Measurements from ENCODE around the gene OLFML1.
"Not testable (repeated sequence)": the region's sequence is repeated elsewhere in the genome, so short reads cannot be mapped to it uniquely, and the experiment has no call there.

The OLFML1 gene

DNA sequence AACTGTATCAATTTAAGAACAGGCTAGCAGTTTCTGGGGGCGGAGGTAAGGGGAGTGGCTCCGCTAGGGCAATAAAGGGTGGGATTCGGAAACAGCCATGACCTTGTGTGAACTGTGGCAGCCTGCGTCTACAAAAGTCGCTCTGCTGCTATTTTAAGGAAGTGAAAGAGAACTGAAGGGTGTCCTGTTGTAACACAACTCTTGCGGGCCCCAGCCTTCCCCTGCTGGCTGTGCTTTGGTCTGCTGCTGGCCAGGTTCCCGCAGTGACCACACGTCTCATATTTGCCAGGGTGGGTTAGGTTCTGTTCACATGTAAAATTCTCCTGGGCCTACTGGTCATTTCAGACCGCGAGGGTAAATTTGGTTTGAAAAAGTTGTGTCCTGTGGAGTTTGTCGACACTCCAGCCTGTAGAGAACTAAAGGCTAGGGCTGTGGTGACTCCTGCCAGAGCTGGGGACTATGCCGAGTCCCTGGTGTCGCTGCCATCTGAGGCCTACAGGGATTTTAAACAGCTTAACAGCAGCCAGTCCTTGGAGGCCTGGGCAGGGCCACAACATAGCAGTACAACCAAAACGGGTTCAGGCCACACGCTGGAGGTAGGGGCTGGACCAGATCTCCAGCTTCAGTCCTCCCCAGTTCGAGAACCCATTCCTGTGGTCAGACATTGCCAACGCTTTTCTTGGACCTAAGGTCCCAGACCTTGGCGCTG lies 27.4 kb downstream of the OLFML1 start:
- DNase-seq (ENCODE audit: low spot score): peak; percentile 88

DNA sequence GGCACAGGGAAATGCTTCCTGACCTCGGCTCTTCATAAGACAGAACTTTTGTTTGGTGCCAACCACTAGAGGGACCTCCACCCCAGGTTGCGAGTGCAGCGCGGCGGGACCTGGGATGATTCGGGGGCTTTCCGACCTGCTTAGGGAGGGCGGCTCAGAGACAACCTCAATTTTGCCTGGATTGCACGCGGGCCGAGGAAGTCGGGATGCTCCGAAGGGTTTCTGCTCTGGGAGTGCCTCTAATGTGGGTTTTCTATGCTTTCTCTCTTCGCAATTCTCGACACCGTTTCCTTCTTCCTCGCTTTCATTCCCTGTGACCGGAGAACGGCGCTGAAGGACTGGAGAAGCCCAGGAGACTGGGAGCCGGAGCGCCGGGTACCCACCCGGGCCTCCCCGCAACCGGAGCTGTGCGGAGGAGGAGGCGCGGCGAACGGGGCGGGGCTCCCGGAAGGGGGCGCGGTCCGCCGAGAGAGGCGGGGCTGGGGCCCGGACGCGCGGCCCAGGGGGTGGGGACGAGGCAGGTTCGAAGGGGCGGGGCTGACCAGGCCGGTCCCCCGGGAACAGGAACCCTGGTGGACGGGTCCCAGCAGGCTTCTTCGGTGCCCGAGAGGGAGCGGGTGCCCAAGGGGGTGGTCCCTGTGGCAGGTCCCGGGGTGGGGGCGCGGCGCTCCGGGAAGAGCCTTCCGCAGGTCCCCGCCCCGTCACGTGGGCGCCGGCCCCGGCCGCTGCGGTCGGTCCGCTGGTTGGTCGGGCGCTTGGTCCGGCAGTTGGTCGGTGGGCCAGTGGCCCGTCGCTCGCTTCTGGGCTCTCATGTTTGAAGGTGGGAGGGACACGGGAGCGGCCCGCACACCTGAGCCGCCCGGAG lies 28.2 kb downstream of the OLFML1 start, which contains the start of gene PPFIBP2:
TSS of gene PPFIBP2 (plus strand) at position 766 of the 865 bp plus-strand sequence. CDS start 35,477 bp downstream, outside the sequence.
- peak; percentile 96 for DNase-seq (ENCODE audit: low spot score)

DNA sequence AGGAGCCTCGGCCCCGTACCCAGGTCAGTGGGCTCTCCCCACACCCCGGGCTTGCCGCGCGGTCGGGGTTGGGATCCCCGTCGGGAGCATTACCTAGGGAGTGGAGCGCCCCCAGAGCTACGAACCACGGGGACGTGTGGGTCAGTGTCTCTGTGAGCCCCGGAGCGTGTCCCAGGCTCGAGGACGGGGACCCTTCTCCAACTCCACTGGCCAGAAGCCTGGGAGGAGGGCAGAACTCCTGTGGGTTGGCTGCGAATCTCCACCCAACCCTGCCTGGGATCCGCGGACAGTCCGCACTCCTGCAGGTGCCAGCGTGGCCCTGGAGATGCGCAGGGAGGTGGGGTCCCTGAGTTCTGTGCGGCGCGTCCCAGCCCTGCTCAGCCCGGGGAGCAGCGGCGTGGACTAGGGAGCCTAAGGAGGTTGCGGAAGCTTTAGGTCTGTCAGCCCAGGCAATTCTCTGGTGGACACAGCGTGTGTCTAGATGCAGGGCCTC lies 28.8 kb downstream of the OLFML1 start:
- DNase-seq (ENCODE audit: low spot score): peak; percentile 31

DNA sequence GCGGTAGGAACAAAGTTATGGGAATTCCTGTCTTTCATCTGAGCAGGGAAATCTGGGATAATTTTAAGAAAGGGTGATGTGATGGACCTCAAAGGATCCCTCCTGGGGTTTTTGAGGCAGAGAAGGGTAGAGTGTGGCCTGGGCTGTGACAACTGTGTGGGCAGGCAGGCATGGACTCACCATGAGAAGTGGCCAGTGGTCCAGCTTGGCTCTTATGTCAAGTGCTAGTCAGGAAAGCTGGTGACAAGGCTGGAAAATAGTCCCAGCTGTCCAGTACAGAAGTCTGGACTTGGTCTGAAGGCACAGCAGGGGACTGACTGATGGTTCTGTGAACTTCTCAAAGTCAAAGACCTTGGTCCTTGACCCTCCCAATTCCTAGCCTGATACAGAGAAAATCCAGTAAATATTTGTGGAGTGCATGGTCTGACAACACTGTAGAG lies 30.2 kb downstream of the OLFML1 start:
- no peak for DNase-seq (ENCODE audit: low spot score)

DNA sequence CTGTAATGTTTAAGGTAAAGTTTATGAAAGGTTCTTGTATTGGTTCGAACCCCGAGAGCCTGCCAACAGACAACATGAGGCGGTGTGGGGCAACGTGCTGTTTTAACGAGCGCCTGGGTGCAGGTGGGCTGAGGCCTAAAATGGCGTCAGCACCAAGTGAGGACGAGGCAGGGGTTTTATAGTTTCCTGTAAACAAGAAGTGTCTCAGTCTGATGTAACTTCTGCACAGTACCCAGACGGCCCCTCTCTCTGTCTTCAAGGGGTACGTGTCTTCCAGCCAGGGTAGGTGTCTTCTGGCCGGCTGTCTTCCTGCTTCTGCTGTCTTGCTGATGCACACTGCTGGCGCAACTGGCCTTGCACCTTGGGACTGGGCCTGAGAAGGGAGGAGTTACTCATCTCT lies 31.2 kb downstream of the OLFML1 start:
- DNase-seq (ENCODE audit: low spot score): no peak

DNA sequence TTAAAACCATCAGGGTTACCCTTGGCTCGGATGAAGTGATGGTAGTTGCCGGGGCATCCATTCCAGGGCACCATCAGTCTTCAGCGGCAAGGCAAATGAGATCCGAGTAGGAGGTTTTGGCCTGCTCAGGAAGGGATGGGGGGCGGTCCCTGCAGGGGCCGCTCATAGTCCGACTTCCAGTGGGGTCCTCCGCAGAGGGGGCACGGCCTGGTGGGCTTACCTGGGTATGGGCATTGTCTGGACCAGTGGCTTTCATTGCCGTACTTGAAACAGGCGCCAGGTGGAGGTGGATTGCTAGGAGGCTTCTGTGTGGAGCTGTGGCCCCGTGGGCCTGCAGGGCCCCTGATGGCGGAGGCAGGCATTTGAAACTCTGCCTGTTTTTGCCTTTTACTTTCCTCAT lies 32.4 kb downstream of the OLFML1 start:
- DNase-seq (ENCODE audit: low spot score): not testable (repeated sequence)

DNA sequence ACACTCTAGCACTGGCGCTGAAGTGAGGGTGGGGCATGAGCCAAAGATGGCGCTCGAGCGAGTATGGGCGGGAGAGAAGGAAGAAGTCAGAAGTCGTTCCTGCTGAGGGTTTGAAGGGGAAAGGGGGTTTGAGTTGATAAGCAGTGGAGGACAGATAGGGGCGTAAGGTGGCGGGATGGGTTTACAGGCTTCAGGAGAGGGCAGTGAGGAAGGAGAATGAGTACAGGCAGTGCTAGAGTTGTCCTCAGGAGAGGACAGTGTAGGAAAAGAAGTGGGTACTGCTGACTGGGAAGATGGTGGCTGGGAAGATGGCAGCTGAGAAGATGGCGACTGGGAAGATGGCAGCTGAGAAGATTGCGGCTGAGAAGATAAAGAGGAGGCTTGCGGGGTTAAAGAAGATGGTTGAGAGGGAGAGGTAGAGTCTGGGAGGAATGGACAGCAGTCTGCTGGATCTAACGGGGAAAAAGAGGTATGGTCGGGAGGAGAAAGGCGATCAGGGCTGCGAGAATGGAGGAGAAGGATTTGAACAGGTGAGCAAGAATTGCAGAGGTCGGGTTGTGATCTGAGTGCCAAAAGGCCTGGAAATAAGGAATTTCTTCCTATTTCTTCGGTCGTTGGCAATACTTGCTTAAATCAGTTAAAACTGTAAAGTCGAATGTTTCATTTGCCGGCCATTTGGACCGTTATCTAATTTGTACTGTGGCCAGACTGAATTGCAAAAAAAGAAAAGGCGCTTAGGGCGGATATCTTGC lies 33.7 kb downstream of the OLFML1 start:
- DNase-seq (ENCODE audit: low spot score): no peak

DNA sequence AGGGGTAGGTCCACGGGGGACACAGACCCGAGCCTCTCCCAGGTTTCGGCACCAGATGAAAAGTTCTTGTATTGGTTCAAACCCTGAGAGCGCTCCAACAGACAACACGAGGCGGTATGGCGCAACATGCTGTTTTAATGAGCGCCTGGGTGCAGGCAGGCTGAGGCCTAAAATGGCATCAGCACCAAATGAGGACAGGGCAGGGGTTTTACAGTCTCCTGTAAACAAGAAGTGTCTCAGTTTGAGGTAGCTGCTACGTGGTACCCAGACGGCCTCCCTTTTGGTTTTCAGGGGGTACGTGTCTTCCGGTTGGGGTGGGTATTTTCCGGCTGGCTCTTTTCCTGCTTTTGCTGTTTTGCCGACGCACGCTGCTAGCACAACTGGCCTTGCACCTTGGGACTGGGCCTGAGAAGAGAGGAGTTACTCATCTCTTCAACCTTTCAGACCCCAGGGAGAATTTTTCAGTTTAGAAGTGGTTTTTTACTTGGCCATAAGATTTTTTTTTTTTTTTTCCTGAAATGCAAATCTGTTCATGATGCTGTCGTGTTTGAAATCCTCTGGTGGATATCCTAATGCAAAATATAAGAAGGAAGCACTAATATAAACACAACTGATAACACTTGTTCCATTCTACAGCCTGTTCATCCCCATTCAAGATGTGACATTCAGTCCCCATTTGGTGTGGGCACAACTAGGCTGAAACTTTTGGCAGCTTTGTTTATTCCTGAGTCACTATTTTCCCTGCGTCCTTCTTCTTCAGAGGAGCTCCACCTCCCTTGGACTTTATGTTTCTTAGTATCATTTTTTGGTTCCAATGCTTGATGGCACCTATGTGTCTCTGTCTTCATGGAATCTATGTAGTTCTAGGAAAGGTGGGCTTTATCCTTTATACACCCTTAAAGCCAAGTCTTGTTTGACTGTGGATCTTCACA lies 35.0 kb downstream of the OLFML1 start:
- peak; percentile 33 for DNase-seq (ENCODE audit: low spot score)

DNA sequence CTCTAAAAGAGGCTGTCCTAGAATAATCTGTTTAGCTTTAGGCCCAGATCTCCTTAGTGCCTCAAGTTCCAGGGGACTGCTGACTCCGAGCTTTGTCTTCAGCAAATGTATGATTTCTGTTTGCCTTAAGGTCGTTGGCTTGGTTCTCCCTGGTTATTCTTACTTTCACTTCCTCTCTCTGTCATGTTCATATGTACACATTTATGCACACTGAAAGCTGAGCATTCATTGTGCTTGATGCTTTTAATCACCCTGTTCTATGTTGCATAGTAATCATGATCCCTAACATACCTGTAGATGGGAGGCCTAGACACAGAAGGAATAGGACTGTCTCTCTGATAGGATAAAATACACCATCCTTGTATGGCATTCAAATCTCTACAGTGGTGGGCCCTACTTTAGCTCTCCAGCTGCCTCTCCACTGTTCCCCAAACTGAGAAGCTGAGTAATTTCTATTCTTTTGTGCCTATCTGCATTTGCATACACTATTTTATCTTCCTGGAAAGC lies 35.7 kb downstream of the OLFML1 start:
- peak; percentile 57 for DNase-seq (ENCODE audit: low spot score)

DNA sequence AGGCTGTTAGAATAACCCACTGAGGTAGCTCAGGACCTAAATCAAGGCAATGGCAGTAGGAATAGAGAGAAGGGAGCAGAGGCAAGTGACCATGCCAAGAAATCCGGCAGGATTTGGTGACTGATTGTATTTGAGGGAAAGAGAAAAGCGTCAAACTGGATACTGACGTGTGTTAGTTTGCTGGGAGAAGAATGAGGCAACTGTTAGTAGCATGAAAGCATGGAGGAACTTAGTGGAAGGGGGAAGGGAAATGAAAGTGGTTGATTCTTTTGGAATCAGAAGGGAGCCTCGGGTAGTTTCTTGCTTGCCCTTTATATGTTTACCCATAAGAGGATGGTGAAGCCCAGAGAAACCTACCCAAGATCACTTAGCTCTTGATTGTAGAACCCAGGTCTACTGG lies 36.8 kb downstream of the OLFML1 start:
- DNase-seq (ENCODE audit: low spot score): no peak

DNA sequence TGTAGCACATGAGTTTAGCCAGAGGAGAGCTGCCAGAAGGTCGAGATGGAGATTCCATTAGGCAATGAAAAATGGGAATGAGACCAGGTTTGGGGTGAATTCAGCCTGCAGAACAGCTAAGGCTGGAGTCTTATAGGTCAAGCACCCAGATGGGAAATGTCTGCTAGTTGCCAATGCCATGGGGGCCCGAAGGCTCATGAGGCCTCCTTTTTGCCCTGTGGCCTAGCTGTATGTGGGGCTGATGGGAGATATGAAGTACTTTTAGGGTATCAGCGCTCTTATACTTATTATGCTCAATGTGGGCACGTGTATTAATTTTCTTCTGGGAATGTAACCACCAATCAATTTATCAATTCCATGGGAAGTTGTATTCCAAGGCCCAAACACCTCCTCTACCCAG lies 37.2 kb downstream of the OLFML1 start:
- DNase-seq (ENCODE audit: low spot score): no peak

DNA sequence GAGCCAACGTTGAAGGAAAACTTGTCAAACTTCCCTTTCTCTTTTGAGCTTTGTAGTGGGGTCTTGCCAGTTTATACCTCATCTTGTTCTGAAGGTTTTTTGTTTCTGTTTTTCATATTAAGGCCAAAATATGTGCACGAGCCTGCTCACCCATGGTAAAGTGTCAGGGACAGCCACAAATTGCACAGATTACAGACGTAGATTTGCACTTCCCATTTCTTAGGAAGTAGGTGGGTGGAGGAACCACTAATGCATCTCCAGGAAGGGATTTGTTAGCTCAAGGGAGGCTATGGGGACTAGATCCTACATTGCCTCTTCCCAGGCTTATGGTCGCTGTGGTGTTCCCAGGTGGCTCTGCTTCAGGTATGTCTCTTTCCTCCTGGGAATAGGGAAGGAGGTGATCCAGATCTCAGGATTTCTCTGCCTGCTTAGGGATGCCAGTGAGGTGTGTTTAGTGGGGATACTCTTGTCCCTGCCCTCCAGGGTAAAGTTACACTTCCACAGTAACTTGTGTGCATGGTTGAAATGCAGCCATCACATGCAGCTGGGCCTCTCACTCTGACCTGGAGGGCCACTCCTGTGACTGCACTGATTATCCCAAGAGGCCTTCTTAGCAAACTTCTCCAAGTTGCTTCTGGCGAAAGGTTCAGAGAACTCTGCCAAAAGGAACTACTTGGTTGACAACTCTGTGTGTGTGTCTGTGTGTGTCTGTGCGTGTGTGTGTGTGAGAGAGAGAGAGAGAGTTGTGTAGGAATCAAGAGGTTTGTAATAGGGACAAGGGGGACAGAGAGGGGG lies 38.3 kb downstream of the OLFML1 start:
- DNase-seq (ENCODE audit: low spot score): no peak

DNA sequence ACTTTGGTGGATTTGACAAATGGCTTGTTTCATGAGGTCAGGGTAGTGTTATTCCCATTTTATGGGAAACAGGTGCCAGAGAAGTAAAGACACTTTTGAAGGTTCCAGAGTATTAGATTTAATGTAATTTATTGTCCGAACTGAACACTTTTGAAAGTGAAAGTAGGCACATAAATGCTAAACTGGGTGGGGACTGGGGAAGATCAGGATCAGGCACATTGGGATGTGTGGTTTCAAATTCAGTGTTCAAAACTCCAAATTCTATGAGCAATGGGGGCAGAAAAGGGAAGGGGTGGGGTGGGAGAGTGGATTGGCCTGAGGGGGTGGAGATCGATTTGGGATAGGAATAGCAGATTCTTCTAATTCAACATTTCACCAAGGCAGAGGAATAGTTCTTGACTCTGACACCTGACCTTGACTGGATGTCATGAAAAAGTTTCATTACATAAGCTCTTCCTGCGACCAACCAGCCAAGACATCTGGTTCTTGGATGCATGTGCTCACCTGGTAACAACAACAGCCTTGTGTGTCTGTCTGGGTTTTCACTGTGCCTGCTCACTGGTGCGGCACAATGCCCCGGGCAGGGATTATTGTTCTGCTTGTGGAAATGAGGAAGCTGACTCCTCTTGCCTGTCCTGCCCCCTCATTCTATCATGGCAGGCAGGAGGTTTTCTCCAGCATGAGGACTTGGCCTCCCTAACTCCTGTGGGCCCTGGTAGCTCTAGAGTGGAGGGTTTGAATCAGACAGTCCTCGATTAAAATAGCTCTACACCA lies 39.3 kb downstream of the OLFML1 start:
- no peak for DNase-seq (ENCODE audit: low spot score)

DNA sequence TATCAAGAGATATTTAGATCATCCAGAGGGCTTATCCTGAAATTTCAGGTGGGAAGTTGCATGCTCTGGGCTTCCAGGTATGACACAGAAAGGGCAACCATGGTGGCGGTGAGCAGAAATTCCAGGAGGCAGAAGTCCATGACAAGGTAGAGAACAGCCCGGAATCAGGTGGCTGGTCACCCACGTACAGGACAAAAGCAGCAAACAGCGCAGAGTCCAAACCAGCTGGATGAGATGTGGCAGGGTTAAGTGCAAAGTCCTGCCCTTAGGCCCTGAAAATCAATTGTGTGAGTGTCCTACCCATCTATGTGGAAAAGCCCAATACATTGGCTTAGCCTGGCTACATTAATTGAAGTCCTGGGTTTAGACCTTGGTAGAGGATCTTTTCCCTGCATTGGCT lies 40.1 kb downstream of the OLFML1 start:
- no peak for DNase-seq (ENCODE audit: low spot score)

DNA sequence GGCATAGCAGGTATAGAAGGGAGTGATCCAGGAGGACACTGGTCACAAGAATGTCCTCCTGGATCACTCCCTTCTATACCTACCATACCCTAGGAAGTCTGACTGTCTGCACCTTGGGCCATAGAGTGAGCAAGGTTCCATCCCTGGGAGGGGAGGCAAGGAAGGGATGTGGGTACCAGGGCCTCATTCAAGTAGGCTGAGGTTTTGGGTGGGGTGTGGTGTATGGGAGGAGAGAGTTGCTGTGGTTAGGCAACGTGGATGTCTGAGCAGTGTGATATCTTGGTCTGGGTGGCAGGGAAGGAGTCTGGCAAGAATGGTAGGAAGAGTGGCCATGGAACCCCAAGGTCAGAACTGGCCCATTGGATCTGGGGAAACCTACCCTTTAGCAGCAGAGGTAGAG lies 41.7 kb downstream of the OLFML1 start:
- no peak for DNase-seq (ENCODE audit: low spot score)

DNA sequence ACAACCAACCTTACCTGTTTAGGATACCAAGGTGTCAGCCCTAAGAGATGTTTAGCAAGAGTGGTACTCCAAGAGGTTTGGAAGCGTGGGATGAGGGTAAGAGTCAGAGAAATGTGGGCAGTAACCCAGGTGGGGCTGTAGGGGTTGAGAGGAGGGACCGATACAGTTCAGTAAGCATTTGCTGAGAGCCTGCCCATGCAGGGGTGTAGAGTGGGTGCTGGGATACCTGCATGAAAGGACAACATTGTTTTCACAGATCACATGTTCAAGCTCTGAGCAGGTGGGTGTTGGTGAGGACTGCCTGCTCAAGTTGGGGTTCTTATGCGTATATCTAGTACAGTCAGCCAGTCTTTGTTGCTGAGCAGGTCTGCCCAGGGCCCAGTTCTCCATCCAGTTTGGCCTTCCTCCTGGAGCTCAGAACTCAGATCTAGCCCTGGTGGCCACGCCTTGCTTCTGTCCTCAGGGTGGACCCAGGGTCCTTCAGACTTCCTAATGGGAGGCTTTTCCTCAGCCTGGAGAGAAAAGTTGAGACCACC lies 43.3 kb downstream of the OLFML1 start:
- DNase-seq (ENCODE audit: low spot score): no peak

DNA sequence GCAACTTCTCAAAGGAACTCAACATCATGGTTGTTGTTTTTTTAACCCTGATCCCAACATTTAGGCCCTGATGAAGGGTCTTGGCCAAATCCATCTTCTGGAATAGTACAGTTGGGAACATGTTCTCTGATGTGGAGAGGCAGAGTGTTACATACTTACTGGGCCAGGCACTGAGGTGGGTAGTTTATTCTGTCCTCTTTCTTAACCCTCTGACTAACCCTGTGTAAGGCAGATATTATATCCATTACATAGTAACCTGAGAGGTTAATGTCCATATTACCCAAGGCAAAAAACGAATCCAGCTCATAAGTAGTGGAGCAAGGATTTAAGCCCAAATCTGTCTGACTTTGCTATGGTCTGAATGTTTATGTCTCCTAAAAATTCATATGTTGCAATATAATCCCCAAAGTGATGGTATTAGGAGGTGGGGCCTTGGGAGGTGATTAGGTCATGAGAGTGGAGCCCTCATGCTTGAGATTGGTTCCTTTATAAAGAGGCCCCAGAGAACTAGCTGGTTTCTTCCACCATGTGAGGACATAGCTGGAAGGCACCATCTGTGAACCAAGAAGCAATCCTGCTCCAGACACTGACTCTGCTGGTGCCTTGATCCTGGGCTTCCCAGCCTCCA lies 44.8 kb downstream of the OLFML1 start:
- no peak for DNase-seq (ENCODE audit: low spot score)

DNA sequence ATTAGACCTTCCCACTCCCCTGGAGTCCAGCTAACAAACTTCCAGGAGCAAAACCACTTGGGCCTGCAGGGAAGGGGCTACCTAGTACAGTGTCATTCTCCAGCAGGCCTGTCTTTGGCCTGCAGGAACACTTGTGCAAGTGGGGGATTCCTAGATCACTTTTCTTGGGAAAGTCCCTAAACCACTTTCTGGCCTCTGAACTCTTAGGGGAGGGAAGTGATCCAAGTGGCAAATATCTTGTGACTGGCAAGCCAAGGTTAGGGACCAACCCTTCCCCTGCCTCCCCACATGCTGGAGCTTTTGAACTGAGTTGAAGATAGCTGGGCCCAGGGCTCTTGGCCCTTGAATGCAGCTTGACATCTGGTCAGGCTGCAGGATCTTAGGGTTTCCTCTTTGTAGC lies 45.7 kb downstream of the OLFML1 start:
- DNase-seq (ENCODE audit: low spot score): no peak
